HepG2 (cell line): ENCODE results near the gene CABP2. TPM values are rescaled to one million over a fixed set of nuclear protein-coding genes. Genes with fewer than 3 reads are reported as not detected.

Experiments used
- ATAC-seq: fragments of 200-7000 bp; cut with Tn5 transposase; 3 replicates; pipeline ENCODE4 v1.9.1; 2020; ENCODE audit warnings: mild to moderate bottlenecking, moderate library complexity
- BruUV-seq: library from RNA; stranded (reverse); fragments of 400-500 nt; replicated peaks from 2 replicates; lab custom pipeline; 2021; lab: Mats Ljungman, UMichigan
- CTCF ChIA-PET: fragments of 300-600 bp; formaldehyde crosslinking; extraction: SDS; loops from one replicate; lab custom pipeline; 2021; ENCODE audit warnings: low total read pairs, inconsistent platforms, low intra/inter-chr PET ratio; lab: Yijun Ruan, JAX
- POLR2A ChIA-PET: fragments of 350-600 bp; sonication (Branson Sonifier 250); formaldehyde crosslinking; loops from one replicate; lab custom pipeline; 2020; ENCODE audit warnings: antibody characterized with exemption, inconsistent platforms; lab: Yijun Ruan, JAX
- DNase-seq: peaks from one replicate; pipeline ENCODE4 v3.0.0-alpha.2; 2015; ENCODE audit warnings: low spot score
- FAIRE-seq: peaks from 3 replicates; lab custom pipeline; 2011; peaks lifted over from hg19 to GRCh38; lab: Jason Lieb, UNC
- H2AFZ ChIP-seq: one replicate; pipeline ENCODE4 v1.6.1; 2011; ENCODE audit warnings: low read length, inconsistent platforms
- H3K27ac ChIP-seq: fragments of 300-600 bp; 3 replicates; pipeline ENCODE4 v1.8.0; 2011; ENCODE audit warnings: mixed run types, mild to moderate bottlenecking, mixed read lengths, low read length, inconsistent platforms; ENCODE audit not compliant: insufficient read depth; ENCODE audit errors: extremely low read length
- H3K27me3 ChIP-seq, 2 experiments: fragments of 200-600 bp in 1 of 2; 2 replicates in 1 of 2; 3 replicates in 1 of 2; pipeline versions ENCODE4 v1.6.0 to v1.8.0; 2011; ENCODE audit warnings: low read length in 2 of 2, mild to moderate bottlenecking in 2 of 2, moderate library complexity in 2 of 2, inconsistent platforms in 1 of 2; ENCODE audit not compliant: insufficient read depth in 2 of 2, control insufficient read depth in 1 of 2
- H3K36me3 ChIP-seq, 2 experiments: fragments of 200-600 bp in 1 of 2; replicated peaks in 1 of 2; 2 replicates in 1 of 2; 3 replicates in 1 of 2; pipeline versions ENCODE4 v1.5.1 to v1.8.0; 2011; ENCODE audit warnings: low read length in 2 of 2, inconsistent platforms in 1 of 2; ENCODE audit not compliant: insufficient read depth in 2 of 2, control insufficient read depth in 1 of 2
- H3K4me1 ChIP-seq: 2 replicates; pipeline ENCODE4 v1.5.1; 2012; ENCODE audit warnings: low read length, inconsistent platforms; ENCODE audit not compliant: insufficient read depth
- H3K4me2 ChIP-seq: 2 replicates; pipeline ENCODE4 v1.6.0; 2011; ENCODE audit warnings: low read depth, low read length, inconsistent platforms
- H3K4me3 ChIP-seq, 3 experiments: fragments of 200-600 bp in 1 of 3; sonication (generic), shearing (Covaris generic) in 1 of 3; replicated peaks in 1 of 3; 2 replicates each; pipeline ENCODE4 v1.5.1; 2011 to 2016; ENCODE audit warnings: low read length in 3 of 3, inconsistent platforms in 2 of 3, low read depth in 2 of 3, mild to moderate bottlenecking in 2 of 3, control low read depth in 1 of 3, mixed read lengths in 1 of 3; ENCODE audit not compliant: insufficient read depth in 1 of 3
- H3K79me2 ChIP-seq: one replicate; pipeline ENCODE4 v1.6.1; 2011; ENCODE audit warnings: low read length, inconsistent platforms; ENCODE audit not compliant: insufficient read depth
- H3K9ac ChIP-seq: 2 replicates; pipeline ENCODE4 v1.6.0; 2011; ENCODE audit warnings: mild to moderate bottlenecking, low read depth, low read length, inconsistent platforms; ENCODE audit not compliant: insufficient read depth
- H3K9me3 ChIP-seq: 2 replicates; pipeline ENCODE4 v1.5.1; 2012; ENCODE audit warnings: mild to moderate bottlenecking, low read length
- H4K20me1 ChIP-seq: 2 replicates; pipeline ENCODE4 v1.6.0; 2011; ENCODE audit warnings: inconsistent platforms, mild to moderate bottlenecking, low read length, moderate library complexity; ENCODE audit not compliant: insufficient read depth
- GMEB2 ChIP-seq: IDR thresholded peaks from 2 replicates; pipeline ENCODE4 v1.6.1; 2016; ENCODE audit warnings: missing biosample characterization, missing genetic modification reagents, low read depth
- HNRNPK ChIP-seq: fragments of 200-400 bp; formaldehyde crosslinking; IDR thresholded peaks from 2 replicates; pipeline ENCODE4 v1.6.1; 2018; ENCODE audit warnings: low read length, low read depth, moderate library complexity, mild to moderate bottlenecking; ENCODE audit not compliant: poor library complexity, severe bottlenecking
- IKZF5 ChIP-seq: IDR thresholded peaks from 2 replicates; pipeline ENCODE4 v1.6.1; 2018; ENCODE audit warnings: missing genetic modification reagents, mild to moderate bottlenecking, missing compliant biosample characterization
- MAFF ChIP-seq: IDR thresholded peaks from 2 replicates; pipeline ENCODE4 v1.6.1; 2011; ENCODE audit warnings: low read depth, low read length, improper control_type of control experiment
- NR2C2 ChIP-seq: sonication (generic); formaldehyde crosslinking; IDR thresholded peaks from 2 replicates; pipeline ENCODE4 v1.4.0; 2020; ENCODE audit warnings: missing genetic modification reagents, mild to moderate bottlenecking, moderate library complexity, borderline replicate concordance
- RARG ChIP-seq: sonication (generic); formaldehyde crosslinking; IDR thresholded peaks from 2 replicates; pipeline ENCODE4 v1.4.0; 2020; ENCODE audit warnings: low read depth, mild to moderate bottlenecking, missing genetic modification reagents
- RFX1 ChIP-seq: fragments of 450-650 bp; IDR thresholded peaks from 2 replicates; pipeline ENCODE4 v1.6.1; 2017
- RFX3 ChIP-seq: IDR thresholded peaks from 2 replicates; pipeline ENCODE4 v1.6.1; 2016; ENCODE audit warnings: missing biosample characterization, missing genetic modification reagents
- RNF219 ChIP-seq: sonication (generic); formaldehyde crosslinking; IDR thresholded peaks from 2 replicates; pipeline ENCODE4 v1.5.0; 2020; ENCODE audit warnings: mild to moderate bottlenecking, missing genetic modification reagents
- ZBTB33 ChIP-seq: sonication (generic); formaldehyde crosslinking; IDR thresholded peaks from 2 replicates; pipeline ENCODE4 v1.4.0; 2020; ENCODE audit warnings: missing genetic modification reagents
- ZBTB43 ChIP-seq: sonication (generic); formaldehyde crosslinking; conservative IDR thresholded peaks from 2 replicates; pipeline ENCODE4 v1.4.0; 2020; ENCODE audit warnings: missing genetic modification reagents
- ZNF264 ChIP-seq: sonication (generic); formaldehyde crosslinking; IDR thresholded peaks from 2 replicates; pipeline ENCODE4 v1.4.0; 2020; ENCODE audit warnings: missing genetic modification reagents
- ZNF326 ChIP-seq: sonication (generic); formaldehyde crosslinking; IDR thresholded peaks from 2 replicates; pipeline ENCODE4 v1.4.0; 2020; ENCODE audit warnings: missing genetic modification reagents, borderline replicate concordance
- ZNF652 ChIP-seq: IDR thresholded peaks from 2 replicates; pipeline ENCODE4 v1.6.1; 2016; ENCODE audit warnings: low read depth, borderline replicate concordance
- ZSCAN9 ChIP-seq: IDR thresholded peaks from 2 replicates; pipeline ENCODE4 v1.6.1; 2016; ENCODE audit warnings: borderline replicate concordance
- WGBS: methylation state at CpG from one replicate; pipeline ENCODE4 v1.1.6; 2017; ENCODE audit warnings: low lambda C conversion rate; 5-methylcytosine and 5-hydroxymethylcytosine counted together
- in situ Hi-C: cut with HindIII; loops from 2 replicates; pipeline ENCODE4 v1.10.0; 2017; ENCODE audit warnings: low pct_unique_long_range_greater_than_20kb; ENCODE audit not compliant: extremely low pct_ligation_motif_present
- intact Hi-C: fragments of 100-400 bp; cut with micrococcal nuclease; formaldehyde crosslinking; loops from one replicate; pipeline ENCODE4 v1.10.0; 2022; ENCODE audit not compliant: unreplicated experiment
- polyA plus RNA-seq, 8 experiments: library from polyadenylated mRNA; depleted of rRNA in 3 of 8; stranded (reverse) in 7 of 8; unstranded in 1 of 8; fragments of >200 nt; fragmentation: Illumina TruSeq in 4 of 8; extraction: Trizol in 4 of 8; gene quantifications; 2 replicates each; pipeline versions ENCODE4 v1.2.1 to v1.2.3, GENCODE V29; 2011 to 2016; ENCODE audit warnings: low read depth in 4 of 8, missing spikeins in 1 of 8, mixed read lengths in 1 of 8; ENCODE audit not compliant: insufficient read depth in 1 of 8
- total RNA-seq, 5 experiments: library from RNA; depleted of rRNA; stranded (reverse); fragments of >200 nt; fragmentation: Illumina TruSeq; extraction: Trizol; gene quantifications; 2 replicates each; pipeline ENCODE4 v1.2.3, GENCODE V29; 2016; ENCODE audit warnings: low read depth in 1 of 5

Gene CABP2
- total and polyA plus RNA-seq, 2 of the 13 experiments (the other 11 are each of a cell fraction or from before 2014, with no cell fraction given), result not detected

- TF ChIP-seq ZBTB33, result 0 out of 2 replicates have a peak, but pooled peaks have one; percentile 23
- TF ChIP-seq ZBTB43 (CRISPR knock-in tag), result peak; percentile 17; the same call in 1 of the 2 replicates
- TF ChIP-seq MAFF, result 0 out of 2 replicates have a peak, but pooled peaks have one; percentile 28
- TF ChIP-seq, all 625 proteins: peak for 19; not testable (repeated sequence) for 606
These were observed 46.6 kb downstream of the CABP2 start (continued) for GRCh38 chr11:67476692-67477091.

GRCh38 chr11:67472882-67473281, 50.4 kb downstream of the CABP2 start:
- H3K4me3 ChIP-seq, result no peak overlapping the region
- ATAC-seq (no peak), FAIRE-seq (no peak), DNase-seq (no peak)
- H3K27me3 ChIP-seq, result no peaks in the 10 kb centered on the region
- no peak overlapping the region for H3K27ac ChIP-seq
- no TSS peak for BruUV-seq
- in situ Hi-C loops (no loop called here), intact Hi-C loops (no loop called here)
- H3K4me1 ChIP-seq, result peaks cover 65% of the 10 kb centered on the region
- no peaks in the 10 kb centered on the region for H3K36me3 ChIP-seq
- no peak overlapping the region for H2AFZ ChIP-seq
- ChIA-PET POLR2A (no interaction called here), CTCF (no interaction called here)
- no peaks in the 10 kb centered on the region for H3K79me2 ChIP-seq
- H3K9ac ChIP-seq, result no peak overlapping the region
- peak overlapping the region; percentile 33; the same call in 1 of the 2 replicates for H3K4me2 ChIP-seq
- H3K9me3 ChIP-seq, result no peaks in the 10 kb centered on the region
- H4K20me1 ChIP-seq, result no peaks in the 10 kb centered on the region
- 26% methylated on average over 7 of the region's 7 CpGs for WGBS
- TF ChIP-seq RARG (CRISPR knock-in tag) (no peak), NR2C2 (CRISPR knock-in tag) (no peak), ZNF326 (no peak), RFX3 (peak; percentile 83), ZNF652 (CRISPR knock-in tag) (no peak), ZNF264 (no peak), IKZF5 (CRISPR knock-in tag) (no peak), RFX1 (peak; percentile 62), RNF219 (CRISPR knock-in tag) (no peak), GMEB2 (CRISPR knock-in tag) (no peak), ZSCAN9 (no peak), HNRNPK (no peak)
